Erythroblast (primary cell): Measurements from ENCODE around the gene NDNF.

ENCODE experiments used
- DNase-seq, 2 experiments: peaks; one replicate each; lab custom pipeline; 2025; lab: John Stamatoyannopoulos, UW
- GATA1 ChIP-seq: IDR thresholded peaks from 2 replicates; pipeline ENCODE4 v1.6.1; 2011; ENCODE audit warnings: low read depth, mild to moderate bottlenecking, control low read depth, low read length, moderate library complexity
- POLR2A ChIP-seq: IDR thresholded peaks from 2 replicates; pipeline ENCODE4 v1.6.1; 2011; ENCODE audit warnings: mild to moderate bottlenecking, low read length

The NDNF gene

GRCh38 chr4:121016611-121017010 is 55.7 kb downstream of the NDNF start:
- TF ChIP-seq GATA1 (no peak), POLR2A (no peak)

GRCh38 chr4:121015421-121015820 is 56.9 kb downstream of the NDNF start:
- DNase-seq, result no peak
- TF ChIP-seq GATA1 (no peak), POLR2A (no peak)

More at GRCh38 chr4:121016611-121017010, 55.7 kb downstream of the NDNF start:
- DNase-seq, result no peak

GRCh38 chr4:121014544-121014943 is 57.8 kb downstream of the NDNF start:
- TF ChIP-seq POLR2A (no peak), GATA1 (no peak)

GRCh38 chr4:121011780-121012340 is 60.5 kb downstream of the NDNF start:
- TF ChIP-seq GATA1 (no peak), POLR2A (no peak)
- DNase-seq, result no peak

More at GRCh38 chr4:121014544-121014943, 57.8 kb downstream of the NDNF start:
- no peak for DNase-seq

- DNase-seq, result no peak
- TF ChIP-seq POLR2A, result no peak
- no peak for TF ChIP-seq GATA1
Measured at GRCh38 chr4:121011138-121011537, 61.2 kb downstream of the NDNF start.

GRCh38 chr4:121009578-121010478 is 62.5 kb downstream of the NDNF start:
- TF ChIP-seq GATA1, result no peak
- no peak for TF ChIP-seq POLR2A
- no peak for DNase-seq

- TF ChIP-seq POLR2A (no peak), GATA1 (no peak)
- no peak for DNase-seq
Measured at GRCh38 chr4:121007660-121008059, 64.7 kb downstream of the NDNF start.

- TF ChIP-seq POLR2A, result no peak
- TF ChIP-seq GATA1, result no peak
Measured at GRCh38 chr4:121003863-121004262, 68.5 kb downstream of the NDNF start.

GRCh38 chr4:120995266-120996010 is 76.9 kb downstream of the NDNF start:
- no peak for DNase-seq
- TF ChIP-seq GATA1 (no peak), POLR2A (no peak)

More at GRCh38 chr4:121003863-121004262, 68.5 kb downstream of the NDNF start:
- DNase-seq, result no peak

GRCh38 chr4:120994521-120994920 is 77.8 kb downstream of the NDNF start:
- no peak for DNase-seq
- TF ChIP-seq GATA1, result no peak
- no peak for TF ChIP-seq POLR2A

GRCh38 chr4:120991885-120992284 is 80.5 kb downstream of the NDNF start:
- DNase-seq, result no peak
- TF ChIP-seq GATA1 (no peak), POLR2A (no peak)

GRCh38 chr4:120990246-120990645 is 82.1 kb downstream of the NDNF start:
- no peak for DNase-seq
- TF ChIP-seq POLR2A (no peak), GATA1 (no peak)
